SK-N-SH treated with all-trans-retinoic acid at 6 μM for 48 hours (cell line): Measurements from ENCODE around the gene ROCK2.

Source experiments
- ARNTL ChIP-seq: fragments of 450-650 bp; formaldehyde crosslinking; IDR thresholded peaks from 2 replicates; pipeline ENCODE4 v1.5.0; 2020; ENCODE audit warnings: low read depth, mild to moderate bottlenecking, moderate library complexity, borderline replicate concordance
- CREB5 ChIP-seq: fragments of 250-450 bp; sonication (Bioruptor Pico); IDR thresholded peaks from 2 replicates; pipeline ENCODE4 v1.5.1; 2020; ENCODE audit warnings: low read depth, mild to moderate bottlenecking, moderate library complexity
- ESRRG ChIP-seq: fragments of 250-450 bp; sonication (Bioruptor Pico); IDR thresholded peaks from 2 replicates; pipeline ENCODE4 v1.6.1; 2021; ENCODE audit warnings: mild to moderate bottlenecking
- ISL1 ChIP-seq: fragments of 250-450 bp; sonication (Bioruptor Pico); IDR thresholded peaks from 2 replicates; pipeline ENCODE4 v2.1.2; 2022; ENCODE audit warnings: mild to moderate bottlenecking, moderate library complexity
- OSR1 ChIP-seq: fragments of 250-450 bp; sonication (Bioruptor Pico); IDR thresholded peaks from 2 replicates; pipeline ENCODE4 v1.8.0; 2022; ENCODE audit warnings: moderate library complexity, mild to moderate bottlenecking, inconsistent platforms
- PPARA ChIP-seq: fragments of 250-450 bp; sonication (Bioruptor Pico); IDR thresholded peaks from 2 replicates; pipeline ENCODE4 v1.5.0; 2020; ENCODE audit warnings: mild to moderate bottlenecking, borderline replicate concordance
- RARB ChIP-seq: fragments of 250-450 bp; sonication (Bioruptor Pico); IDR thresholded peaks from 2 replicates; pipeline ENCODE4 v1.8.0; 2021; ENCODE audit warnings: mild to moderate bottlenecking, moderate library complexity
- TCF4 ChIP-seq: fragments of 250-450 bp; sonication (Bioruptor Pico); IDR thresholded peaks from 2 replicates; pipeline ENCODE4 v1.8.0; 2021; ENCODE audit warnings: mild to moderate bottlenecking, moderate library complexity, borderline replicate concordance
- TSHZ2 ChIP-seq: fragments of 250-450 bp; sonication (Bioruptor Pico); IDR thresholded peaks from 2 replicates; pipeline ENCODE4 v1.5.0; 2020; ENCODE audit warnings: mild to moderate bottlenecking, moderate library complexity
- ZFP3 ChIP-seq: fragments of 250-450 bp; sonication (Bioruptor Pico); IDR thresholded peaks from 2 replicates; pipeline ENCODE4 v1.5.0; 2020; ENCODE audit warnings: mild to moderate bottlenecking, moderate library complexity
- ZFP30 ChIP-seq: fragments of 450-650 bp; formaldehyde crosslinking; IDR thresholded peaks from 2 replicates; pipeline ENCODE4 v1.5.0; 2022; ENCODE audit warnings: mild to moderate bottlenecking, moderate library complexity
- ZNF8 ChIP-seq: fragments of 450-650 bp; formaldehyde crosslinking; IDR thresholded peaks from 2 replicates; pipeline ENCODE4 v1.5.0; 2020; ENCODE audit warnings: mild to moderate bottlenecking, moderate library complexity
- TF ChIP-seq, protein P1 (sequence below): fragments of 250-450 bp; sonication (Bioruptor Pico); IDR thresholded peaks from 2 replicates; pipeline ENCODE4 v1.8.0; 2020; ENCODE audit warnings: mild to moderate bottlenecking, moderate library complexity, borderline replicate concordance

DNA sequence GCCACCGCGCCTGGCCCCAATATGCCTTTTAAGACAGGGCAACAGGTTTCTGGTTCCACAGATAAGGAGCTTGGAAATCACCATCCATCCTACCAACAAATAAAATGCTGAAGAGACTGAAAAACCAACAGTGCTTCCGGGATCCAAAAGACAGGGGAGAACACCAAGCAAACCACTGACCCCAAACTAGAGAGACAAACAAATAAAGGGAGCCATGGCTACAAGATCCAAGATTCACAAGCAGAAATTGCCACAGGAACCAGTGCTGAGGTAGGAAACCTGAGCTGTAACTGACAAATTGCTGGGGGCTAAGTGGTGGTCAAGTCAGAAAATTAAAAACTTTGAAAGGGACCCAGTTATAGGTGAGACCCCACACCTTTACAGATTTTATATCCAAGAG, 76.5 kb downstream of the ROCK2 start:
- no peak for TF ChIP-seq CREB5 (CRISPR knock-in tag)
- TF ChIP-seq RARB (CRISPR knock-in tag), result no peak
- no peak for TF ChIP-seq TSHZ2 (CRISPR knock-in tag)
- no peak for TF ChIP-seq ESRRG
- no peak for TF ChIP-seq ZFP30 (CRISPR knock-in tag)
- no peak for TF ChIP-seq ARNTL (CRISPR knock-in tag)
- no peak for TF ChIP-seq ZNF8
- no peak for TF ChIP-seq ISL1
- no peak for TF ChIP-seq ZFP3 (CRISPR knock-in tag)
- no peak for TF ChIP-seq PPARA (CRISPR knock-in tag)
- TF ChIP-seq TCF4 (CRISPR knock-in tag), result no peak
- no peak for TF ChIP-seq OSR1 (CRISPR knock-in tag)
- TF ChIP-seq, protein P1, sequence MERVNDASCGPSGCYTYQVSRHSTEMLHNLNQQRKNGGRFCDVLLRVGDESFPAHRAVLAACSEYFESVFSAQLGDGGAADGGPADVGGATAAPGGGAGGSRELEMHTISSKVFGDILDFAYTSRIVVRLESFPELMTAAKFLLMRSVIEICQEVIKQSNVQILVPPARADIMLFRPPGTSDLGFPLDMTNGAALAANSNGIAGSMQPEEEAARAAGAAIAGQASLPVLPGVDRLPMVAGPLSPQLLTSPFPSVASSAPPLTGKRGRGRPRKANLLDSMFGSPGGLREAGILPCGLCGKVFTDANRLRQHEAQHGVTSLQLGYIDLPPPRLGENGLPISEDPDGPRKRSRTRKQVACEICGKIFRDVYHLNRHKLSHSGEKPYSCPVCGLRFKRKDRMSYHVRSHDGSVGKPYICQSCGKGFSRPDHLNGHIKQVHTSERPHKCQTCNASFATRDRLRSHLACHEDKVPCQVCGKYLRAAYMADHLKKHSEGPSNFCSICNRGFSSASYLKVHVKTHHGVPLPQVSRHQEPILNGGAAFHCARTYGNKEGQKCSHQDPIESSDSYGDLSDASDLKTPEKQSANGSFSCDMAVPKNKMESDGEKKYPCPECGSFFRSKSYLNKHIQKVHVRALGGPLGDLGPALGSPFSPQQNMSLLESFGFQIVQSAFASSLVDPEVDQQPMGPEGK (CRISPR knock-in tag), result no peak
